ENCODE results near the gene ATP6V0C.
"Not testable (repeated sequence)": the region's sequence is repeated elsewhere in the genome, so short reads cannot be mapped to it uniquely, and the experiment has no call there.

The ATP6V0C gene

GRCh38 chr16:2475413-2476344, 38.1 kb upstream of the ATP6V0C start:
- no peak for DNase-seq (ENCODE audit: low read depth)

DNA sequence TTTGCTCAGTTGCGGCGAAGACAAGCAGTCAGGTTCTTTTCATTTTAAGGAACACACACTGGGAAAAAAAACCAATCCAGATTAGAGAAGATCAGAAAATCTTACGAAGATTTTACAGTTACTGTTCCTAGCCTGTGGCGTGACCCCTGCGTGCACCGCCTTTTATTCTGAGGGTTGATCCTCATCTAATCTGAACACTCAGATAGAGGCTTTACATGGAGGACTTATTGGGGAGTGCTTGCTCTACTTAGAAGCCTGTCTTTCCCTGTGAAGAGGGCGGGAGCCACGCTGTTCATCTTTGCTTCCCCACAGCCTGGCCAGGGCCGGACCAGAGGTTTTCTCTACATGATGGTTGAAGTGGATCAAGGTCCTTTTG, 37.4 kb upstream of the ATP6V0C start:
- no peak for DNase-seq (ENCODE audit: low read depth)

DNA sequence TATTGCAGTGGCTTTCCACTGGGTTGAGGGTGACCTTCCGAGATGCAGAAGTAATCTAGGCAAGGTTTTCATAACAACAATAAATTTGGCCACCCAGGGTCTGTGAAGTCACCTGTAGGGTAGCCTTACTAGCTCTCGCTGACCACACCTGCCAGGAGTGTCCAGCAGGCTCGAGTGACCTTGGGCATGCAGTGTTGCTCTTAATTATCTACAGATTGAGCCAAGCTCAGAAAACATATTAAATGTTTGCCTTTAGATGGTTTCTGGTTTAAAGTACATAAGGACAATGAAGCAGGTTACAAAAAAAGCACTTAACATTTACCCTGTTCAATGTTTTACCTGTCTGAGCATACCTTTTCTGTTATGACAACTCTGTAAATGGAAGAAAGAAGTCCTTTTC, 37.0 kb upstream of the ATP6V0C start:
- no peak for DNase-seq (ENCODE audit: low read depth)

- no peak for DNase-seq (ENCODE audit: low read depth)
Observed at GRCh38 chr16:2477327-2477726, 36.4 kb upstream of the ATP6V0C start.

DNA sequence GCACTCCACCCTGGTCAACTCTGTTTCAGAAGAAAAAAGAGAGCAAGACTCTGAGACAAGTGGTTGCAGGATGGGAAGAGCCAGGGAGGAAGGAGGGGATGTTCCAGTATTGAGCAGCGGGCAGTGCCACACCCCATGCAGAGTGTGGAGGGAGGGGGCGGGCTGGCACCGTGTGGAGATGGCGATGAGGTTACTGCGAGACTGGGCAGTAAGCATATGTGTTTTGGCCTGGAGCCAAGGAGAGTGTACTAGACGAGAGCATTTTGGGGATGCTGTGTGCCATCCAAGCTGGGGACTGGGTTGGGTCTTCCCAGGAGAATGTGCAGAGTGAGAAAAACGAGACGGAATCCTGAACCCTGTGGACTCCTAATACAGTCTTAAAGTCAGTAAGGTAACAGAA, 35.5 kb upstream of the ATP6V0C start:
- DNase-seq (ENCODE audit: low read depth) = no peak

DNA sequence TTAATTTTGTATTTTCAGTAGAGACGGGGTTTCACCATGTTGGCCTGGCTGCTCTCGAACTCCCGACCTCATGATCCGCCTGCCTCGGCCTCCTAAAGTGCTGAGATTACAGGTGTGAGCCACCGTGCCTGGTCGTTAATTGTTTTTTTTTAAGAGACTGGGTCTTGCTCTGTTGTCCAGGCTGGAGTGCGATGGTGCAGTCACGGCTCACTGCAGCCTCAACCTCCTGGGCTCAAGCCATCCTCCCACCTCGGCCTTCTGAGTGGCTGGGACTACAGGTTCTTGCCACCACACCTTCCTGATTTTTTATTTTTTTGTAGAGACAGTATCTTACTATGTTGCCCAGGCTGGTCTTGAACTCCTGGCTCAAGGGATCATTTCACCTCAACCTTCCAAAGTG, 33.8 kb upstream of the ATP6V0C start:
- not testable (repeated sequence) for DNase-seq (ENCODE audit: low read depth)

- no peak for DNase-seq (ENCODE audit: low read depth)
Observed at GRCh38 chr16:2480948-2481347, 32.8 kb upstream of the ATP6V0C start.

- DNase-seq (ENCODE audit: low read depth) = no peak
Observed at GRCh38 chr16:2481676-2482075, 32.1 kb upstream of the ATP6V0C start.

- DNase-seq (ENCODE audit: low read depth) = no peak
Observed at GRCh38 chr16:2482249-2482648, 31.5 kb upstream of the ATP6V0C start.

GRCh38 chr16:2482708-2483534, 30.8 kb upstream of the ATP6V0C start:
- peak; percentile 50 for DNase-seq (ENCODE audit: low read depth)

DNA sequence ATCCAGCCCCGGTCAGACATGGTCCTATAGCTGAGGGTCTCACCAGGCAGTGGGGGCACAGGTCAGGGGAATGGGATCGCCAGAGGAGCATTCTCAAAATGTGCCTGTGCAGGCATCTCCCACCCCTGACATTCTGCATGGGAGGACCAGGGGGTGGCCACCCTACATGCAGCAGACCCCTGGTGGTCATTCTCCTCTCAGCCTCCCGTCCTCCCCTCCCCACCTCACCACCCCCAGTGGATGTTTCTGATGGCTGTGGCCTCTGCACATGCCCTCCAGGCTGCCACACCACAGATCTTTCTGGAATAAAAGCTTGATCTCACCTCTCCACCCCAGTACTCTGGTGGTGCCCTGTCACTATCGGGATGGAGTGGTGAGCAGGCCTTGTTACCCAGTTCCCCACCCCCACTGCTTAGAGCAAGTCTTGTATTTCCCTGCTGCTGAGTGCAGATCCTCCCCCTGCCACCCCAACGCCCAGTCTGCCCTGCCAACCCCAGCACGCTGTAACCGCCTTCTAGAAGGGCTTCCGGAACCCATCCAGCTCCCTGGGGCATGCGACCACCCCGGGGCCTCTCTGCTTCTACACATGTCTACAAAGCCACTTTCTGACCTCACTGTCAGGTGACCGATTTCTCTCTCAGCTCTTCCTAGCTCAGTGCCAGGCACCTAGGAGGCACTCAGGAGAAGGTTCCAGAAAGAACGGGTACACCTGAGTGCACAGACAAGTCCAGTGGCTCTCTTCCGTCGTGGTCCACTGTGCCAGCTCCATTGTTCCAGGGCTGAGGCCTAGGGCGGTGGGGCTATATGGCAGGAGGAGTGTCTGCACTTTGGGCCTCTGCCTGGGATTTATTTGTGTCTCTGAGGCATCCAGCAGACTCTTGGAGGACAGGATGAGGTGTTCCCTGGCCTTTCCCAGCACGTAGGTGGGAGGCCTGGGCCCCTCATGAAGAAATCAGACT, 29.5 kb upstream of the ATP6V0C start:
- no peak for DNase-seq (ENCODE audit: low read depth)

DNA sequence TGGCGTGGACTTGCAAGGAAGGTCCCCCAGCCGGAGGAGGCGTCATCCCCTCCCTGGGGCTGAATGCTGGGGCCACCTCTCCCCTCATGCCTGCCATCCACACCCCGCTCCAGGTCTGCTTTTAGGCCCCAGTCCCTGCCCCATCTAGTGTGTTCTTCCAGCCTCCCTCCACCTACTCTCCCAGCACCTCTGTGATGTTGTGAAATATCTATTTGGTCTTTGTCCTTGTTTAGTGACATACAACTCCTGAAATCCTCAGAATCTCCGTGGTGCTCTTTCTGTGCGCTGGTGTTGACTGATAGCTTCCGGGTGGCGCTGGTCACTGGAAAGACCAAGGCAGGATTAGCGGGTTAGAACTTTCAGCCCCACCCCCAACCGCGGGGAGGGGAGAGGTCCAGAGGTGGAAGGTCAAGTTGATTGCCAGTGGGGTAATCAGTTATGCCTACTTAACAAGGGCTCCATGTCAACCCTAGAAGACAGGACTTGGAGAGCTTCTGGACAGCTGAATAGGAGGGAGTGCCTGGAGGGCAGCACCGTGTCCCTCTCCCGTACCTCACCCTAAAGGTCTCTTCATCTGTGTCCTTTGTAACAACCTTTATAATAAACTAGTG, 28.7 kb upstream of the ATP6V0C start:
- no peak for DNase-seq (ENCODE audit: low read depth)

GRCh38 chr16:2485811-2486507, 27.8 kb upstream of the ATP6V0C start:
- no peak for DNase-seq (ENCODE audit: low read depth)

DNA sequence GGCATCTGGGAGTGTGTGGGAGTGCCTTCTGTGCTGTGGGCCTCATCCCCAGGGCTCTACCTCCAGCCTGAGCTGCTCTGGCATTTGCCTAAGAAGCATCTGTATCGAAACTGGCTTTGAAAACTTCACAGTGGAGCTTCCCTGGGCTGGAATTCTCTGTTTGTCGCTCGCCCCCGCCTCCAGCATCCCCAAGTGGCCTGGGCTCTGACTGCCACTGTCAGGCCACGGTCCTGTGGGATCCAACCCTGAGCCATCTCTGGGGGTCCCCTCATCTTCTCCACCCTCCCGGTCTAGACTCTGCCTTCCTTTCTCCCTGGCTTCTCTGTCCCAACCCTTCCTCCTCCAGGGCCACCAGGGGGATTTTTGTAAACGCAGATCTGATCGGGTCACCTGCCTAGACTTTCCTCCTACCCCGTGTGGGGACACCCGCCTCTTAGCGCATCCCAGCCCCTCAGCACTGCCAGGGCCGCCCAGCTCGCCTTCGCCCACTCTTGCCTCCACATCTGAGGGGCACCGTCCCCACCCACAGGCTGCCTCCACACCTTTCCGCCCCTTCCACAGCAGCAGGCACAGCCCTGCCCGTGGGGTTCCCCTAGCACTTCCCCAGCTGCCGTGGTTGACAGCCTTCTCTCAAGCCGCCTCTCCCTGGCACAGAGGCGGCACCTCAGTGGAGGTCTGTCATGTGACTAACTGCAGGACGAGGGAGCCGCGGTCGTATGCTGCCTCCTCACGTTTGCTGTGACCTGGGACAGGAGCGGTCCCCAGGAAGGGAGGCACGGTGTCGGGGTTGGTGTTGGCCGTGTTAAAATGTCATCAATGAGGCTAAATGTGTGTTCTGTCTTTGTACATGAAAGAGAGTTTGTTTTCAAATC, 26.9 kb upstream of the ATP6V0C start:
- DNase-seq (ENCODE audit: low read depth) = no peak

GRCh38 chr16:2487517-2487842, 26.3 kb upstream of the ATP6V0C start:
- DNase-seq (ENCODE audit: low read depth) = no peak

- DNase-seq (ENCODE audit: low read depth) = no peak
Observed at GRCh38 chr16:2487903-2488531, 25.7 kb upstream of the ATP6V0C start.

DNA sequence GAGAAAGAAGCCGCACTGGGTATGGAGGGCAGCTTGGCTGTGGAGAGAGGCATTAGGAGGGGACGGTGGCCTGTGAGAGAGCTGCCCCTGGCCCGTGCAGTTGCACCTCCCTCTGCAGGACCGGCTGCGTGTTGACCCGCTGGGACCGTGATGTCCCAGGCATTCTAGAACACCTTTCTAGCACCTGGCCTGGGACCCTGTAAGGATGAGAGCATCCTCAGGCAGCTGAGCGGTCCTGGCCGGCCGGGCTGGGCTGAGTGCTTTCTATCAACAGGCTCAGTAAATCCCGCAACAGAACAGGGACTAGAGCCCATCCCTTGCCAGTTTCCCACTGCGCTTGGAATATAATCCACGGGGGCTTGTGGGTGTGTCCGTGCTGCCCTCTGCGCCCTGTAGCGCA, 24.2 kb upstream of the ATP6V0C start:
- no peak for DNase-seq (ENCODE audit: low read depth)

- no peak for DNase-seq (ENCODE audit: low read depth)
Observed at GRCh38 chr16:2490190-2491105, 23.3 kb upstream of the ATP6V0C start.

DNA sequence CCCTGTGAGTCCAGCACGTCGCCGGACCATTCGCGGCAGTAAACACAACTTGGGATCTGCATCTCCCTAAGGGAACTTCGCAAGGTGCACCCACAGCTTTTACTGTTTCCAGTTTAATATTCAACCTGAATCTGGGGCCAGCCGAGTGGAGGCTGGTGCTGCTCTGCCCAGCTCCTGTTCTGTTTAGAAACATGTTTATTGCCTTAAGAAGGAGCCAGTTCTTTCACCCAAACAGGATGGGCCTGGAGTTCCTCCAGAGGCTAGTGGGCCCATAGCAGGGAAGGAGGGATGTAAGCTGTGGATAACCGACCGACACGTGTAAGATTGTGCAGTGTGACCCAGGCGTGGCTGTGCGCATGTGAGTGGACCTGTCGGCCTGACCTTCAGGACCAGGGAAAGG, 21.5 kb upstream of the ATP6V0C start:
- DNase-seq (ENCODE audit: low read depth) = no peak

Measured in stromal cell of bone marrow (primary cell).